GM23248 (cell line): Measurements from ENCODE around the gene MILR1.
"Not testable (repeated sequence)": the region's sequence is repeated elsewhere in the genome, so short reads cannot be mapped to it uniquely, and the experiment has no call there.

Source experiments
- EZH2 ChIP-seq: fragments of 200-600 bp; sonication (generic); IDR thresholded peaks from 2 replicates; pipeline ENCODE4 v1.6.1; 2018; ENCODE audit warnings: antibody characterized with exemption, mild to moderate bottlenecking; ENCODE audit not compliant: insufficient read depth, poor library complexity, severe bottlenecking
- EZH2phosphoT487 ChIP-seq: fragments of 200-600 bp; sonication (generic); IDR thresholded peaks from 2 replicates; pipeline ENCODE4 v1.6.1; 2018; ENCODE audit warnings: antibody characterized with exemption, moderate library complexity, mild to moderate bottlenecking, low read depth; ENCODE audit not compliant: insufficient read depth

DNA sequence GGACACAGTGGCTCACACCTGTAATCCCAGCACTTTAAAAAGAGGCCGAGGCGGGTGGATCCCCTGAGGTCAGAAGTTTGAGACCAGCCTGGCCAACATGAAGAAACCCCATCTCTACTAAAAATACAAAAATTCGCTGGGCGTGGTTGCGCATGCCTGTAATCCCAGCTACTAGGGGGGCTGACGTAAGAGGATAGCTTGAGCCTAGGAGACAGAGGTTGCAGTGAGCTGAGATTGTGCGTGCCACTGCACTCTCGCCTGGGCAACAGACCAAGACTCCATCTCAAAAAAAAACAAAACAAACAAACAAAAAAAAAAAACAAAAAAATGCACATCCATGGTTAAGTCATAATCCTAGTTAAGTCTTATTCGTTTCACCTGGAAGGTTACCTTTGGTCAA is 26.8 kb upstream of the MILR1 start:
- not testable (repeated sequence) for TF ChIP-seq EZH2, EZH2phosphoT487
